Mesodermal cell (in vitro differentiated cells): ENCODE results near the gene C20orf173.

ENCODE experiments used
- H3K27ac ChIP-seq: 2 replicates; pipeline ENCODE4 v1.7.0; 2013; ENCODE audit warnings: mild to moderate bottlenecking, low read depth, low read length, moderate library complexity; ENCODE audit not compliant: severe bottlenecking
- H3K36me3 ChIP-seq: 2 replicates; pipeline ENCODE4 v1.7.1; 2013; ENCODE audit warnings: mild to moderate bottlenecking, low read length, moderate library complexity; ENCODE audit not compliant: control insufficient read depth, insufficient read depth
- H3K4me1 ChIP-seq: one replicate; pipeline ENCODE4 v1.7.1; 2013; ENCODE audit warnings: mild to moderate bottlenecking, low read length; ENCODE audit not compliant: insufficient read depth, control insufficient read depth, poor library complexity, severe bottlenecking
- H3K4me3 ChIP-seq: 2 replicates; pipeline ENCODE4 v1.7.0; 2013; ENCODE audit warnings: low read length, control low read depth, mild to moderate bottlenecking; ENCODE audit not compliant: insufficient read depth, poor library complexity, severe bottlenecking; ENCODE audit errors: extremely low read depth
- H3K9me3 ChIP-seq: 2 replicates; pipeline ENCODE4 v1.7.1; 2013; ENCODE audit warnings: mild to moderate bottlenecking, low read length, moderate library complexity; ENCODE audit not compliant: control insufficient read depth
- whole genome bisulfite sequencing, 2 experiments: methylation state at CpG; one replicate each; pipeline ENCODE4 v1.1.5; 2013; ENCODE audit warnings: missing lambda C conversion rate in 2 of 2; ENCODE audit not compliant: insufficient coverage in 2 of 2; 5-methylcytosine and 5-hydroxymethylcytosine counted together

C20orf173 gene

DNA sequence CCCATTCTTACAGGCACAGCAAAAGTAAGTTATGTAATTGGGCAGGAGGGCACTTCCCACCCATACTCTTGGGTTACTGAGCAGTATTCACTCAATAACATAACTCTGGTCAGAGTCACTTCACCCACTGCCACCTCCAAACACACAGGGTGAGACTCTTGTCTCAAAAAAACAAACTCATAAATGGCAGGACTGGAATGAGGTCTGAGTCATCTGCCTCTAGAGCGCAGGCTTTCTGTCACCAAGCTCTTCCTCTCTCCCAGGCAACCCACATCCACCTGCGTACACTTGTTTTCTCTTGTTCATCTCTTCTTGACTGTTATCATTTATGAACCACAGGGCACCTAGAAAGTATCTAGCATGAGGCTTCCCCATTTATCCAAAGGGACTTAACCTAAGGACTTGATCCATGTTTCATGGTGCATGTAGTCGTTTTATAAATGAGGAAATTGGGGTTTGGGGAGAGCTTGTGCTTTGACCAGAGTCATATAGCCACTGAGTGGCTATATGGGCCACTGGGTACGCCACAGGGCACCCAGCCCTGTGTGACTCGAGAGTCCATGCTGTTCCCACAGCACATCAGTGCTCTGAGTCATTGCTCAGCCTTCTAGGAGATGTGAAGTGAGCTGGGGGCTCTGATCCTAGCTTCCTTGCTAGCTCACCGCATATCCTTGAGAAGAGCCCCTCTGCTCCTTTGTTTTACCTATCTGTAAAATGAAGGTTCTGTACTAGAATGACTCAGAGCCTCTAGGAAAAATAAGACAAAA, 22.4 kb downstream of the C20orf173 start:
- H3K9me3 ChIP-seq, result no peaks in the 10 kb centered on the region
- no peak overlapping the region for H3K4me3 ChIP-seq
- WGBS, 2 experiments, result 92 to 99% methylated on average over 4 to 5 of the region's 6 CpGs
- H3K36me3 ChIP-seq, result peaks cover 75% of the 10 kb centered on the region
- peak overlapping the region; percentile 72 for H3K27ac ChIP-seq
- peaks cover 17% of the 10 kb centered on the region for H3K4me1 ChIP-seq

DNA sequence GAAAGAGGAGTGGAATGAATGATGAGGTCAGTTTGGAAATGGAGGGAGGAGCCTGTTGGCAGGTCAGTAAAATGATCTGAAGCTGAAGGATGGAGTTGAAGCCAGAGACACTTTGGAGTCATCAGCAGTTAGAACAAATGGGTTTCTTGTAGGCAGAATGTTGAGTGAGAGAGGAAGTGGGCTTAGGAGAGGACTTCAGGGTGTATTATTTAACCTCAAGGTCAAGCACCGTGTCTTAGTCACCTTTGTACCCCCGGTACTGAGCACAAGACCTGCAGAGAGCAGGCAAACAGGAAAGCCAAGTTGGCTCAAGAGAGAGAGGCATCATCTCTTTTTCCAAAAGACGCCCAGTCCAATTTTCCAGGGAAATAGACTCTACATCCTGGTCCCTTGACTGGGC, 23.3 kb downstream of the C20orf173 start:
- 96 to 100% methylated on average over 3 of the region's 3 CpGs for WGBS, 2 experiments
- no peak overlapping the region for H3K27ac ChIP-seq
- no peaks in the 10 kb centered on the region for H3K9me3 ChIP-seq
- H3K4me1 ChIP-seq, result peaks cover 17% of the 10 kb centered on the region
- H3K36me3 ChIP-seq, result peaks cover 76% of the 10 kb centered on the region
- H3K4me3 ChIP-seq, result no peak overlapping the region

GRCh38 chr20:35504751-35505150, 24.7 kb downstream of the C20orf173 start:
- Histone ChIP-seq H3K9me3 (no peaks in the 10 kb centered on the region), H3K4me1 (peaks cover 17% of the 10 kb centered on the region), H3K4me3 (no peak overlapping the region), H3K36me3 (peaks cover 76% of the 10 kb centered on the region), H3K27ac (no peak overlapping the region)
- 96 to 100% methylated on average over 5 of the region's 5 CpGs for WGBS, 2 experiments

DNA sequence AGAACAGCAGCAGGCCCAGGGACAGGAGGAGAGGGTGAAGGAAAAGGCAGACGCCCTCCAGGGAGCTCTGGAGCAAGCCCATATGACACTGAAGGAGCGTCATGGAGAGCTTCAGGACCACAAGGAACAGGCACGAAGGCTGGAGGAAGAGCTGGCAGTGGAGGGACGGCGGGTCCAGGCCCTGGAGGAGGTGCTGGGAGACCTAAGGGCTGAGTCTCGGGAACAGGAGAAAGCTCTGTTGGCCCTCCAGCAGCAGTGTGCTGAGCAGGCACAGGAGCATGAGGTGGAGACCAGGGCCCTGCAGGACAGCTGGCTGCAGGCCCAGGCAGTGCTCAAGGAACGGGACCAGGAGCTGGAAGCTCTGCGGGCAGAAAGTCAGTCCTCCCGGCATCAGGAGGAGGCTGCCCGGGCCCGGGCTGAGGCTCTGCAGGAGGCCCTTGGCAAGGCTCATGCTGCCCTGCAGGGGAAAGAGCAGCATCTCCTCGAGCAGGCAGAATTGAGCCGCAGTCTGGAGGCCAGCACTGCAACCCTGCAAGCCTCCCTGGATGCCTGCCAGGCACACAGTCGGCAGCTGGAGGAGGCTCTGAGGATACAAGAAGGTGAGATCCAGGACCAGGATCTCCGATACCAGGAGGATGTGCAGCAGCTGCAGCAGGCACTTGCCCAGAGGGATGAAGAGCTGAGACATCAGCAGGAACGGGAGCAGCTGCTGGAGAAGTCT, 25.5 kb downstream of the C20orf173 start:
- Histone ChIP-seq H3K4me1 (peaks cover 17% of the 10 kb centered on the region), H3K36me3 (peaks cover 75% of the 10 kb centered on the region), H3K27ac (no peak overlapping the region), H3K4me3 (no peak overlapping the region), H3K9me3 (no peaks in the 10 kb centered on the region)
- WGBS, 2 experiments, result 95 to 96% methylated on average over 16 of the region's 16 CpGs

- 94 to 98% methylated on average over 10 of the region's 10 CpGs for WGBS, 2 experiments
- peaks cover 17% of the 10 kb centered on the region for H3K4me1 ChIP-seq
- H3K36me3 ChIP-seq, result peaks cover 74% of the 10 kb centered on the region
- no peak overlapping the region for H3K27ac ChIP-seq
- no peak overlapping the region for H3K4me3 ChIP-seq
- no peaks in the 10 kb centered on the region for H3K9me3 ChIP-seq
Observed at GRCh38 chr20:35503281-35503680, 26.2 kb downstream of the C20orf173 start.

DNA sequence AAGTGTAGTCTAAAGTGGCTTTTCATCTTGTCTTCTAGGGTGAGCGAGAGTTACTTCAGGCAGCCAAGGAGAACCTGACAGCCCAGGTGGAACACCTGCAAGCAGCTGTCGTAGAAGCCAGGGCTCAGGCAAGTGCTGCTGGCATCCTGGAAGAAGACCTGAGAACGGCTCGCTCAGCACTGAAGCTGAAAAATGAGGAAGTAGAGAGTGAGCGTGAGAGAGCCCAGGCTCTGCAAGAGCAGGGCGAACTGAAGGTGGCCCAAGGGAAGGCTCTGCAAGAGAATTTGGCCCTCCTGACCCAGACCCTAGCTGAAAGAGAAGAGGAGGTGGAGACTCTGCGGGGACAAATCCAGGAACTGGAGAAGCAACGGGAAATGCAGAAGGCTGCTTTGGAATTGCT, 27.1 kb downstream of the C20orf173 start:
- Histone ChIP-seq H3K9me3 (no peaks in the 10 kb centered on the region), H3K36me3 (peaks cover 78% of the 10 kb centered on the region), H3K4me3 (no peak overlapping the region), H3K4me1 (peaks cover 17% of the 10 kb centered on the region), H3K27ac (no peak overlapping the region)
- 92 to 98% methylated on average over 8 of the region's 8 CpGs for WGBS, 2 experiments

DNA sequence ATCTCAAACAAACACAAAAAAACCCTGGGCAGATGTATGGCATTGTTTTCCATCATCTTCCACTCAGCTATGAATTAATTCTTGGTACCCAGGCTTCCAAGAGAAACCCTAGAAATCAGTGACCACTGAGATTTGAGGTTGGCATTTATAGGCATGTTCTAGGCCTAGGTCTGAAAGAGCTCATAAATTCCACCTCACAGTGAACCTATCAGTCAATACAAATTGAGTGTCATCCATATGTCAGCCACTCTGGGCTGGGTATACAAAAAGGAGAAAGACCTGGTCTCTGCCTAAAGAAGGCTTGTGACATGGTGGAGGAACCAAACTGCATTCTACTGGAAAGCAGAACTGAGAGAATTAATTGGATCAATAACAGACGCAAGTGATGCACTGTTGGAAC, 30.2 kb downstream of the C20orf173 start:
- Histone ChIP-seq H3K36me3 (peaks cover 96% of the 10 kb centered on the region), H3K9me3 (no peaks in the 10 kb centered on the region), H3K4me1 (no peaks in the 10 kb centered on the region), H3K4me3 (no peak overlapping the region), H3K27ac (no peak overlapping the region)
- WGBS, 2 experiments, result 92 to 100% methylated on average over 1 of the region's 1 CpG

- Histone ChIP-seq H3K27ac (no peak overlapping the region), H3K9me3 (no peaks in the 10 kb centered on the region), H3K4me3 (no peak overlapping the region), H3K36me3 (peaks cover 96% of the 10 kb centered on the region), H3K4me1 (no peaks in the 10 kb centered on the region)
- 95 to 99% methylated on average over 7 to 9 of the region's 9 CpGs for WGBS, 2 experiments
Observed at GRCh38 chr20:35497780-35498189, 31.7 kb downstream of the C20orf173 start.

DNA sequence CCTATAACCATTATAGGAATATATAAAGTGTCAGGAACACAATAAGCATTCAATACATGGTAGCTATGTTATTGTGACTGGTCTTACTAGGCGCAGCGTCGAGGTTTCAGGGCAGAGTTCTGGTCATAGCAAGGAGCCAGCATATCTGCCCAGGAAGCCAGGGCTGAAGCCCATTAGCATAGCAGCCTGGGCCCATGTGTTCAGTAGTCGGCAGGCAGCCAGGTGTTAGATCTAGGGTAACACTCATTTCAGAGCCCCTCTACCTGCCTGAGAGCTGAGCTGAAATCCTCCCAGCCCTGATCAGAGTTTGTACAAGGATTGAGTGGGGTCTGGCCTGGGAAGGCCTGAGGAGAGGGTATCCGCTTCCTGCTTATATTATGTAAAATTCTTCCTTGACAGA, 32.1 kb downstream of the C20orf173 start:
- H3K9me3 ChIP-seq, result no peaks in the 10 kb centered on the region
- peaks cover 96% of the 10 kb centered on the region for H3K36me3 ChIP-seq
- H3K4me1 ChIP-seq, result no peaks in the 10 kb centered on the region
- 92 to 98% methylated on average over 2 to 5 of the region's 5 CpGs for WGBS, 2 experiments
- H3K27ac ChIP-seq, result no peak overlapping the region
- H3K4me3 ChIP-seq, result no peak overlapping the region

- 89 to 98% methylated on average over 3 of the region's 3 CpGs for WGBS, 2 experiments
- no peak overlapping the region for H3K27ac ChIP-seq
Observed at GRCh38 chr20:35496481-35496880, 33.0 kb downstream of the C20orf173 start.

DNA sequence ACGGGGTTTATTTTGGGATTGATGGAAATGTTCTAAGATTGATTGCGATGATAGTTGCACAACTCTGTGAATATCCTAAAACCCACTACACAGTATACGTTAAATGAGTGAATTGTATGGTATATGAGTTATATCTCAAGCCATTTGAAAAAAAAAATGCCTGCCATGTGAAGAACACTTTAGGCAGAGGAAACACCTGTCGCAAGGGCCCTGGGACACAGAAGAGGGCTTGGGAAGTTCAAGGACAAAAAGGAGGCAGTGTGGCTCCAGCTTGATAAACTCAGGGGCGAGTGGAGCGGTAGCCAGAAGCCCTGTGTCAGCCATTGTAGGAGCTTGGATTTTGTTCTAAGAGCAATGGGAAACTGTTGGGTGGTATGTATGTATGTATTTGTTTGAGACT, 37.1 kb downstream of the C20orf173 start:
- no peak overlapping the region for H3K27ac ChIP-seq

More at GRCh38 chr20:35496481-35496880, 33.0 kb downstream of the C20orf173 start:
- Histone ChIP-seq H3K4me1 (no peaks in the 10 kb centered on the region), H3K36me3 (peaks cover 96% of the 10 kb centered on the region), H3K4me3 (no peak overlapping the region), H3K9me3 (no peaks in the 10 kb centered on the region)

More for the DNA sequence above, 37.1 kb downstream of the C20orf173 start:
- Histone ChIP-seq H3K4me3 (no peak overlapping the region), H3K36me3 (peaks cover 92% of the 10 kb centered on the region), H3K4me1 (peaks cover 3% of the 10 kb centered on the region), H3K9me3 (no peaks in the 10 kb centered on the region)
- WGBS, 2 experiments, result 95 to 100% methylated on average over 3 of the region's 6 CpGs
